ENCODE data around the gene PACRG.

PACRG gene

DNA sequence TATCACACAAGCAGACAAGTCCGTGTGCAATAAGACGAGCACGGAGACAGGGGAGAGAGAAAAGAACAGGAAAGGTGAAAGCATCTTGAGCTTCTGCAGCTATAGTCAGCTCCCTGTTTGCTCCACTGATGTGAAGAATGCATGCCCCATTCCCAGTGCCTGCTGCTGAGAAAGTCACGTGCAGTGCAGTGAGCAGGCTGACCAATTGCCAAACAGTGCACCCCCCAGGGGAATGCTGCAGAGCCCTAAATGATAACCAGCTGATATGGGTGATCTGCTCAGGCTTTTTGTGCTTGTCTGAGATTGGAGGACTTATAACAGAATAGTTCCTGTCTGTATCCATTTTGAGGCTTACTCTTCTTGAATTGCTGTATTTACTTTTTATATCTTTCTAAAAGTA, 121.5 kb downstream of the PACRG start:
- DNase-seq: no peak
- no peak for TF ChIP-seq POLR2A (IDR thresholded peaks at IDR 0.05; ENCODE audit: low read length)
- TF ChIP-seq GATA1 (IDR thresholded peaks at IDR 0.05; ENCODE audit: low read depth, low read length): no peak

DNA sequence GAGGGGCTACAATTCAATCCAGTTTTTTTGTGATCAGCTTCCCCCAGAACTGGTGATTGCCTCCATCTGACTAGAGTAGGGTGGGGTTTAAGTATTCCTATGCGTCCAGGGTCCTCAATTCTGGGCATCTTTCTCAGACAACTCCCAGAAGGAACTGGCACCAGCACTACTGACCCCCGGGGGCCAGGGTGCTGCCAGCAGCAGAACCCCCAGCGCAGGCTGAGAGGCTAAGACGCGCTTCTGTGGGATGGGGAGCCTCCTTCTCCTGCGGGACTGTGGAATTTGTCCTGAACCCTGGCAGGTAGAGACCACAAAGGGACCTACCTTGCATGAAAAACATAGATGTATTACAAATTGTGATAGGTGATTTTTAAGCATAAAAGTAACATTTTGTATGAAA, 124.4 kb downstream of the PACRG start:
- no peak for TF ChIP-seq POLR2A (IDR thresholded peaks at IDR 0.05; ENCODE audit: low read length)
- TF ChIP-seq GATA1 (IDR thresholded peaks at IDR 0.05; ENCODE audit: low read depth, low read length): no peak
- DNase-seq: no peak

DNA sequence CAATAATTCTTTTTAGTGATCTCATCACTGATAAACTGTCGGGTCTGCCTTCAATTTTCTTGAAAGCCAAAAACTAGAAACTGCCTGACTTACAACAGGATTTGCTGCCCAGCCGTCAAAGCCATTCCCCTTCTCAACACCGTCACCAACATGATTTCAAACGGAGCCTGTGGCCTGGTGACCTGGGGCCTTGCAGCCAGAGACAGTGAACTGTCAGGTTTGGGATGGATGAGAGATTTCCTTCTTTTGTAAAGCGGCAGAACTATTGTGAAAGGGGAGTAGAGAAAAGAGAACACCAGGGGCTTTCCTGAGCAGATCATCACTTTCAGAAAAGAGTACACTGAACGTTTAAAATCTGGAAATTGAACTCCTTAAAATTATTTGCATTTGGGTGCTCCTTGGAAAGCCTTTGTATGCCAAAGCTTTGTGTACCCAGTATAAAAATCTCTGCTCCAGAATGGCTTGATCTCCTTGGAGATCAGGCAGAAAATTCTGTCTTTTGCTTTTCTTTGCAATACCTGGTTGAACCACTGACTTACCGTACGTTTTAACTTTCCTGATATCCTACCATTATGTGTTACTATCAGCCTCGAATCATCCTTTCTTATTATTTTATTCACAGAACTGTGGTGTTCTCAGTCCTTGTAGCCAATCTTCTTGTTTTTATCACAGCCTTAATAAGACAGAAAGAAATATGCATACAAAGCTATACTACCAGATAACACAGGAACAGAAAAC, 125.2 kb downstream of the PACRG start:
- TF ChIP-seq POLR2A (IDR thresholded peaks at IDR 0.05; ENCODE audit: low read length): no peak
- no peak for TF ChIP-seq GATA1 (IDR thresholded peaks at IDR 0.05; ENCODE audit: low read depth, low read length)
- DNase-seq: no peak

DNA sequence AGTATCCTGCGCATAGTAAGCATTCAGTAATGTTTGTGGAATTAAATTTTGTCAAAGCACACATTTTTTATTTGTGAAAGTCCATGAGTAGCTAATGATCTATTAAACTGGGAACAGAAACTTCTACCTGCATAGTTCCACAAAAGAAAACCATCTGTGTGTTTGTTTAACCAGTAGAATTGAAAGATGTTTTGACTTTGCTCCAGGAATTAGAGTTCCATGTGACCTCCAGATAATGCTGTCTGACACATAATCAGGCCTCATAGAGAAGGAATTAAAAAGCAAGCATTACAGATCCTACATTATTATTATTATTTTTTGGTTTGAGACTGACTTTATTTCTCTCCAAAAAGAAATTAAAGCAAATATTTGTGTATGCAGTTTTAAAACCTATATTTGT, 126.5 kb downstream of the PACRG start:
- no peak for TF ChIP-seq GATA1 (IDR thresholded peaks at IDR 0.05; ENCODE audit: low read depth, low read length)
- TF ChIP-seq POLR2A (IDR thresholded peaks at IDR 0.05; ENCODE audit: low read length): no peak
- DNase-seq: no peak

DNA sequence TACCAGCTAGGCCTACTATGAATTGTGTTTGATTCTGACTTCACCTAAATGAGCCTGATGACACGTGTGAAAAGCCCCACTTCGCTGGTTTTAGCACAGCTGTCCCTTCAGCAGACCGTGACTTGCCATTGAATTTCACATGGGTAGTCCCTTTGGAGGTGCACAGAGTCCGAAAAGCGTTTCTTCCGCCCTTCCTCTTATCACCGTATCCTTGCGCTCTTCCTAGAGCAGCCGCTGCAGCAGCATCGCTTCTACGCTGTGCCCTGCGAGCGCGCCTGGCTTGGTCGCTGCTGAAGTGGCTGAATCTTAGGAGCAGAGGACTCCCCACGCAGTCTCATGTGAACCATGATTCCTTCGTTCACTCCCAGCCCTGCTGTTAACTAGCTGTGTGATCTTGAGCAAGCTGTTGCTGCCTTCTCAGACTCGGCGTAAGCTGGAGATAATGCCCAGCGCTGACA, 127.0 kb downstream of the PACRG start:
- no peak for TF ChIP-seq GATA1 (IDR thresholded peaks at IDR 0.05; ENCODE audit: low read depth, low read length)
- no peak for TF ChIP-seq POLR2A (IDR thresholded peaks at IDR 0.05; ENCODE audit: low read length)
- DNase-seq: no peak

DNA sequence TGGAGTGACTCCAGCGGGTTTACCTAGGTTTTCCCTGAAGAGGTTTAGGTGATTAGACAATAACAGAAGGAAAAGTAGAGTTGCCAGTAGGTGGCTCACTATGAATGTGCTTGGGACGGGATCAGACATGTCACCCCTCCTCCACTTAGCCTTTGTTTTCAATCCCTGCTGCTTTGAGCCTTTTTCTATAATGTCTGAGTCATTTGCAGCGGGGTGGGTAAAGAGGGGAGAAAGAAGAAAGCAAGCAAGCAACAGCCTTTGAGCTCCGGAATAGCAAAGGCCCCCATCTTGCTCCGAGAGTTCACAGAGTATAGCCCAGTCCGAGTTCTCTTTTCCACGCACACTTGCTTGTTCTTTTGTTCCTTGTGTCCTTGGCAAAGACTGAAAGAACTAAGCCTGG, 129.1 kb downstream of the PACRG start:
- no peak for DNase-seq
- no peak for TF ChIP-seq POLR2A (IDR thresholded peaks at IDR 0.05; ENCODE audit: low read length)
- TF ChIP-seq GATA1 (IDR thresholded peaks at IDR 0.05; ENCODE audit: low read depth, low read length): no peak

DNA sequence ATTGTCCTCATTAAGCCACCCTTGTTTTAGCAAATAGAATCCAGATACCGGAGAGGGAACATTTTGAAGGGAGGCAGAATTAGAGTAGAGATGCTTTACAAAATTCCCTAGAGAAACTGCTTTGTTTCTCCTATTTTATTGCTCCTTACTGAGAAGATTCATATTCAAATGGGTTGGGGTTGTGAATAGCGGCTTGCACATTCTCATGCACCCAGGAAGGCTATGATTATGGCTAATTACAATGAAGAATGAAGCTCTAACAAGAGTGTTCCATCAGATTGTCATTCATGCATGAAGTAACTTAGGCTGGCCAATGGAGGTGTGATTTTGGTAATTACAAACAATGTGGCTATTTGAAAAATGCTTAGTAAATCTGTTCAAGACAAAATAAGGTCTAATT, 129.6 kb downstream of the PACRG start:
- DNase-seq: no peak
- TF ChIP-seq POLR2A (IDR thresholded peaks at IDR 0.05; ENCODE audit: low read length) (no peak), GATA1 (IDR thresholded peaks at IDR 0.05; ENCODE audit: low read depth, low read length) (no peak)

DNA sequence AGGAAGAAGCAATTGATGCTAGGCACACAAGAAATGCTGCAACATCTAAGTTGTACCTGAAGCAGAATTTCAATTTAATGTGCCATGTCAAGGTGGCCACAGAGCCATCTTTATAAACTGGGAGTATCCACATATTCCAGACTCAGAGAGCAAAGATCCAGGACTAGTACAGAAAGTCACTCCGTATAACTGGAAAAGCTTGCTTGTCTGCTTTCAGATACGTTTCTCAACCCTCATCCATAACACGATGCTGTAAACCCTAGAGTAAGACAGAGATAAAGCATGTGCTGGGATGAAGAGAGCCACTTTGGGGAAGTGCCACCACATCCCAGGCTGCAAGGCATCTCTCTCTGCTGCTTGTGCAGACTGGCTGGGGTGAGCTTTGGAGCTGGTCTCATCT, 134.7 kb downstream of the PACRG start:
- TF ChIP-seq GATA1 (IDR thresholded peaks at IDR 0.05; ENCODE audit: low read depth, low read length) (no peak), POLR2A (IDR thresholded peaks at IDR 0.05; ENCODE audit: low read length) (no peak)

DNA sequence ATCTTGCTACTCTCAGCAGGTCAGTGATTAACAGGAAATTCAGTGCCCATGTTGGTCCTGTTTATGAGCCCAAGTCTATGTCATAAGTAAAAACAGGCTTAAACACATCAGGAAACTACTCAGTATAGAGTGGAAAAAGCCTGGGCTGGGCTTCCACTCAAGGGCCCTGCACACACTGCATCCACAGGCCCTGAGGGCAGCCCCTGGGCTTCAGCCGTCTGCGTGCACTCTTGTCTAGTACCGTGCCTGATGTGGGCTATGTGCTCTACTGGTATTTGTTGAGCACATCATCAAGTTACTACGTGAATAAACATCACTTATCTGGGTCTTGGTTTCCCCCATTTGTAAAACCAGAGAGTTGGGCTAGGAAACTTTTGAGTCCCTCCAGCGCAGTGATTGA, 135.2 kb downstream of the PACRG start:
- no peak for TF ChIP-seq GATA1 (IDR thresholded peaks at IDR 0.05; ENCODE audit: low read depth, low read length)
- no peak for DNase-seq

More for the DNA sequence above, 134.7 kb downstream of the PACRG start:
- no peak for DNase-seq

DNA sequence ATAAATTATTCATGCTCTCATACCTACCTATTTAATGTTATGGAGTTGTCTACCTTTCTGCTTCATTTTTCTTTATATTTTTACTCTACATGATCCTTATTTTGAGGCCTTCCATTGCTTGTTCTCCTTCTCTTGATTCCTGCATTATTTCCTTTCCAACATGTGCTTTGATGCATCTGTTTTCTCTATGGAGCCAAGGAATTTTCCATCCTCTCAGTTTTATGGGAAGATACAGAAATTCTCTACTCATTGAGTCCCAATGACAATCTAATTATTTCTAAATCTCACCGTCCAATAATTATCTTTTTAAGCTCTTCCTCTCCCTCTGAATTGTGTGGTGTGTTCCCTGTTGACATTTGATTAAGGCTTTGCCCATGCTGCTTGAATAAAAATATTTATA, 136.0 kb downstream of the PACRG start:
- DNase-seq: no peak
- no peak for TF ChIP-seq GATA1 (IDR thresholded peaks at IDR 0.05; ENCODE audit: low read depth, low read length)
- no peak for TF ChIP-seq POLR2A (IDR thresholded peaks at IDR 0.05; ENCODE audit: low read length)

DNA sequence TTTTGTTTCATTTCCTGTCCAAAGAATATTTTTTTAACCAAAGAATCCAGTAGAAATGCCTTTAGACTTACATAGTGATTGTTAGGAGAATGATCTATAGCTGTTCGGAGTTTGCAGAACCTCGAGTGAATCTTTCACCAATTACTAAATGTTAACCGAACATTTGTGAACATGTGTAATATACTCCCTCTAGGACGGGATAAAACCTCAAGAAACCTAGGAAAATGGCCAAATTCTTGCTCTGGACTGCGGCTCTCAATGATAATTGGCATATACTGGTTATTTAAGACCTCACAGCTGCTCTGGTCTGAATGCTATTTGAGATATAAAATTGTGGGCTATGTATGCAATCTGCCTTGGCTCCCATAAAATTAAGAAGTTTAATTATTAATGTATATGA, 137.1 kb downstream of the PACRG start:
- TF ChIP-seq POLR2A (IDR thresholded peaks at IDR 0.05; ENCODE audit: low read length): no peak
- TF ChIP-seq GATA1 (IDR thresholded peaks at IDR 0.05; ENCODE audit: low read depth, low read length): no peak
- DNase-seq: no peak

DNA sequence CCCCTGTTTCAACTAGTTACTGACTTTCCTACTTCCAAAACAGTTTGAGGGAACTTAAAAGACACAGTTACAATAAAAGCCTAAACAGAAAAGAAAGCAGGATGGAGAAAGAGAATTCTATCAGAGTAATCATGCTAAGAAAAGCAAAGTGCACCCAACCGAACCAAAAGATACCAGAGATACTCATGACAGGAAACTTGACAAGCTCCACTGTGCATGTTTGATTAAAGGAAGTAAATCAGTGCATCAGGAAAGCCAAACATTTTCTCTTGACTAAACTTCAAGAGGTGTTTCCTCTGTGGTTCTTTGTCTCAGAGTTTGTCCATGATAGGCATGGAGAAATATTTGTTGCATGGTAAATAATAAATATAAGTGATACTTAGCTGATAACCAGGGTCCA, 138.9 kb downstream of the PACRG start:
- DNase-seq: no peak
- TF ChIP-seq POLR2A (IDR thresholded peaks at IDR 0.05; ENCODE audit: low read length) (no peak), GATA1 (IDR thresholded peaks at IDR 0.05; ENCODE audit: low read depth, low read length) (no peak)

DNA sequence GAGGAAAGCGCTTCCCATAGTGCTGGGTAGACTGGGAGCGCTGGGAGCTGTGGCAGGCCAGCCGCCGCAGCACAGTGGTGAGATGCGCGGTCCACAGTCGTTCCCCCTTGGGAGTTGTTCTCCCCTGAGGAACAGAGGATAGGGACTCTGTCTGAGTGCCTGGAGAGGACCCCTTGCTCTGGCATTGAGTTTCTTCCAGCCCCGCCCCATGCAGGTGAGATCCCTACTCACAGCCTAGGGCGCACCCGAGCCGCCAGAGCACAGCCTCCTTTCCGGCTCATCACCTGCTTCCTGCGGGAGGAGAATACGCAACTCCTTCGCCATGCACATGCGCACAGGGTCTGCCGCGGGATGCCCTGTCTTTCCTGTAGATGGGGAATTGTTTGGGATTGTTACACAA, 140.6 kb downstream of the PACRG start:
- TF ChIP-seq POLR2A (IDR thresholded peaks at IDR 0.05; ENCODE audit: low read length) (no peak), GATA1 (IDR thresholded peaks at IDR 0.05; ENCODE audit: low read depth, low read length) (no peak)

DNA sequence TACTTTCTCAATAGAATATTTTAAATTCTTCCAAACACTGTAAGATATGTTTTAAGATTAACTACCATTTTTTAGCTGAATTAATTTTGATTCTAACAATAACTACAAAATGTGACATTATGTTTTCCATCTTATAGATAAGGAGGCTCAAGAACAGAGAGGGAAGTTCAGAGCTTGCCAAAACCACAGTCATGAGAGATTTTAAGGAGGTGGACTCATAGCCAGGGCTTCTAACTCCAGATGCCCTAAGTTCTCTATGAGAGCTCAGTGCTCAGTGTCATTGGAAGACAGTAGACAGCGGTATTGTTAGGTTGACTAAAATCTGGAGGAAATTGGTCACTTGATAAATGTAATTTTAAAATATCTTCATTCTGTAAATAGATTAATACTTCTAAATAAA, 144.2 kb downstream of the PACRG start:
- TF ChIP-seq POLR2A (IDR thresholded peaks at IDR 0.05; ENCODE audit: low read length) (no peak), GATA1 (IDR thresholded peaks at IDR 0.05; ENCODE audit: low read depth, low read length) (no peak)
- DNase-seq: no peak

More for the DNA sequence above, 140.6 kb downstream of the PACRG start:
- no peak for DNase-seq

DNA sequence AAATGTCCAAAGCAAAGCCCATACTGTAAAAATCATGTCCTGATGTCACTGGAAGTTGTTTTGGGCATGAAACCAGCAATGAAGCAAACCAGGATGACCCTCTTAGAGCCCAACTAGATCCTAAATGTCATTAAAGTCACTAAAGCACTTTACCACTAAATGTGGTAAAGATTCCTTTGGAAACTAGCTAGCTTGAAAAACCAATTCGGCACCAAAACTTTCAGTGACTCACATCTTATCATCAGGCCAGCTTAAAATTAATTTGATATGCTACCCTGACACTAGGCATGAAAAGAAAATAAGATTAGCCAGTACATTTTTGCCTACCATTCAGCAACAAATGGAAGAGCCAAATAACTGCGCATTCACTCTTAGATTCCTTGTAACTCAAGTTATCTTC, 145.8 kb downstream of the PACRG start:
- no peak for DNase-seq
- TF ChIP-seq POLR2A (IDR thresholded peaks at IDR 0.05; ENCODE audit: low read length) (no peak), GATA1 (IDR thresholded peaks at IDR 0.05; ENCODE audit: low read depth, low read length) (no peak)
